ENCODE results near the gene LEMD3.

LEMD3 gene

DNA sequence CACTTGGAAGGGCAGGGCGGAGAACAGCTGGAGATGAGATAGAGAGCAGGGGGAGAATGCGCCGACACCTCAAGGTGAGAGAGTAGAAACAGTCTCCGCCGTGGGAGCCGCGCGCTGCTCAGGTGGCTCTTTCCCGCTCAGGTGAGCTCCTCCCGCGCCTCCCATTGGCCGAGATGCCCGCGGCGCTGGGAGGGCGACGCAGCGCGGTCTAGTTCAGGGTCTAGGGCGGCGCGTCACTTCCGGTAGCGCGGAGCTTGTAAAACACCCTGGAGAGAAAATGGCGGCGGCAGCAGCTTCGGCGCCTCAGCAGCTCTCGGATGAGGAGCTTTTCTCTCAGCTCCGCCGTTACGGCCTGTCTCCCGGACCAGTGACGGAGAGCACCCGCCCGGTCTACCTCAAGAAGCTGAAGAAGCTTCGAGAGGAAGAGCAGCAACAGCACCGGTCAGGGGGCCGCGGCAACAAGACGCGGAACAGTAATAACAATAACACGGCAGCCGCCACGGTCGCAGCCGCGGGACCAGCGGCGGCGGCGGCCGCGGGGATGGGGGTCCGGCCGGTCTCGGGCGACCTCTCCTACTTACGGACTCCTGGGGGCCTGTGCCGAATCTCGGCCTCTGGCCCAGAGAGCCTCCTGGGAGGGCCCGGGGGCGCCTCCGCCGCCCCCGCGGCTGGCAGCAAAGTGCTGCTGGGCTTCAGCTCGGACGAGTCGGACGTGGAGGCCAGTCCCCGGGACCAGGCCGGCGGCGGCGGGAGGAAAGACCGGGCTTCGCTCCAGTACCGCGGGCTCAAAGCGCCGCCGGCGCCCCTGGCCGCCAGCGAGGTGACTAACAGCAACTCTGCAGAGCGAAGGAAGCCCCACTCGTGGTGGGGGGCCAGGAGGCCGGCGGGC lies at the start of gene LEMD3:
TSS of gene LEMD3 (plus strand) at position 264 of the 889 bp plus-strand sequence. CDS start at position 278, 14 bp downstream.
- DNase-seq (ENCODE audit: low read depth): peak; percentile 91

DNA sequence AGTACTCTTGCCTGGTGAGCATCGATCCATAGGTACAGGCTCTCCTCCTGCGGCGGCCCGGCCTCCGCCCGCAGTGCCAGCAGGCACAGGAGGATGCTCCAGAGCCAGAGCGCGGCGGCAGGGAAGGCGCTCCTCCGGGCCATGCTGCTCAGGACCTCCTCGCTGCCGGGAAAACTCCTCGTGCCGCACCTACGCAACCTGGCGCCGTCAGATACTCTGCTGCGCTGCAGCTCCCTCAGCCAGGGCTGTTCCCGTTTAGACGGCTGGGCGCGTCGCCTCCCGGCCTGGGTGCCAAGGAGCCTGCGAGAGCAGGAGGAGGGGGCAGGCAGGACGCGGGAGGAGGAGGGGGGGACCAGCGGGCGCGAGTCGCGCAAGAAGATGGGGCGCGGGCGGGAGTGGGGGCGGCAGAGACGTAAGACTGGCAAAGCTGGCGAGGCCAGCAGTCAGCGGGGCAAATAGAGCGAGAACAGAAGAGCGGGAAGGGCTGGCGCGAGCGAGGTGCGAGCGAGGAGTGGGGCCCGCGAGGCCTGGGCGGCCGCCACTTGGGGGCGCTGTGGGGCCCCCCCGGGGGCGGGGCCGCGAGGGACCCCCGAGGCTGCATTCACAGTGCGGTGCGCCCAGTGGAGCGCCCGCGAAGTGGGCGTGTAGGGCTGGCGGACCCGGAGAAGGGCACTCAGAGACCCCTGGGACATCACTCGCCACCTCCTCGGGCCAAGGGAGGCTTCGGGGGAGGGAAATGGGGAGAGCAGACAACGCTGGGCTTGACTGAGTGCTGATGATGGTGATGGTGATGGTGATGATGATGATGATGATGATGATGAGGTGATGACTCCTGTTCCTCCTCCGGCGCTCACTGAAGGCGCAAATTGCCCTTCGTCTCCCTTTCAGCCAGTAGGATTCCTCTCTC lies 48.1 kb upstream of the LEMD3 start, which contains the start of gene WIF1:
TSS of gene WIF1 (minus strand) at position 257 of the 907 bp plus-strand sequence. CDS start at position 143, 114 bp downstream.
- DNase-seq (ENCODE audit: low read depth): no peak

DNA sequence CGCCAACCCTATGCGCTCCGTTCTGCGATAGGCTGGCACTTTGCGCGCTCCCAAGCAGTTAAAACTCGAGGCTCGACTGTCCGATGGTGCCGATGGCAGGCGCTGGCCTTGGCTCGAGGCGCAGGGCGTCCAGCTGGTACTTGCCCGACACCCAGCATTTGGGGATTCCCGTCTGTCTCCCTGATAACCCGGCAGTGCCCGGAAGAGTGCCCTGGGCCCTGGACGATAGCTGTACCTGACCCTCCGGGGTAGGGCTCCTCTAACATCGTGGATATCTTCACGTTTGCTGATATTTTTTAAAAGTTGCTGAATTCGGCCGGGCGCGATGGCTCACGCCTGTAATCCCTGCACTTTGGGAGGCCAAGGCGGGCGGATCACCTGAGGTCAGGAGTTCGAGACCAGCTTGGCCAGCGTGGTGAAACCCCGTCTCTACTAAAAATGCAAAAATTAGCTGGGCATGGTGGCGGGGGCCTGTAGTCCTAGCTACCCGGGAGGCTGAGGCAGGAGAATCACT lies 47.4 kb upstream of the LEMD3 start:
- no peak for DNase-seq (ENCODE audit: low read depth)

DNA sequence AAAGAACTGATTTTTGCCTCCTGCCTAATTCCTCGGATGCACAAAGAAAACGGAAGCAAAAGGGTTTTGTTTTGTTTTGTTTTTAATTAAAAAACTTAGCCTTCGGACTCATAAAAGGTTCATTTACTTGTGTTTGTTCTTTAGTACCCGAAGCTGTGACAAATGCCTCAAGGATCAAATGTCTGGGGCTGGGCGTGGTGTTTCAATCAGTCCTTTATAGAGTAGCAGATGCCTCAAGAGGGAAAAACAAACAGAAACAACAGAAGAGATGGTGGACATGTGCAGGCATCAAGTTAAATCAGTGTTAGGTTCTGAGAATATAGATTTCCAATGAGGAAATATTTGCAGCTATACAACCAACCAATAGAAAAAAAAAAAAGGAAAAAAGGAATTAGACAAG lies 46.7 kb upstream of the LEMD3 start:
- DNase-seq (ENCODE audit: low read depth): no peak

DNA sequence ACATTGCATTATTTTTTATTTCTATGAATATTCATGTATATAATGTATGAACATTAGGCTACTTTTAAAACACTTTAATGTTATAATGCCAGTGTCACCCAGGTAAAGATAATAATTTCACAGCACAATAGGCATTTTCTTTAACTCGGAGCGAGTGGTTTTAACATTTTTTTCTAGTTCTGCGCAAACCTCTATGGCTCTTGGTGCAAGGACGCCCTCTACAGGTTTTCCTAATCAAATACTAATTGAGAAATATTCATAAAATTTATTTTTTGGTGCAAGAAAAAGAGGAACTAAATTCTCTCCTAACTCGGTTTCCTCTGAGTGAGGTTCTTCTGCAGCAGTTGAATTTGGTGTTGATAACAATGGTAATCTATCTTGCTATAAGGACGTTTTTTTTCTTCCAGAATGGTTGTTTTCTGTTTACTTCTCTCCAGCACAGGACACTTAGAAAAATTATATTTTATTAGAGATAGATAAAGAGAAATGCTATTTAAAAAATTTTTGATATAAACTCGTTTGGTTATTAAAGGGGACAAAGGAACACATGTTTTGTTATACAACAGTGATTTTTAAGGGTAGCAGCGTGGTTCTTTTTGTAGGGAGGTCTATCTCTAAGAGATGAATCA lies 45.8 kb upstream of the LEMD3 start:
- DNase-seq (ENCODE audit: low read depth): no peak

DNA sequence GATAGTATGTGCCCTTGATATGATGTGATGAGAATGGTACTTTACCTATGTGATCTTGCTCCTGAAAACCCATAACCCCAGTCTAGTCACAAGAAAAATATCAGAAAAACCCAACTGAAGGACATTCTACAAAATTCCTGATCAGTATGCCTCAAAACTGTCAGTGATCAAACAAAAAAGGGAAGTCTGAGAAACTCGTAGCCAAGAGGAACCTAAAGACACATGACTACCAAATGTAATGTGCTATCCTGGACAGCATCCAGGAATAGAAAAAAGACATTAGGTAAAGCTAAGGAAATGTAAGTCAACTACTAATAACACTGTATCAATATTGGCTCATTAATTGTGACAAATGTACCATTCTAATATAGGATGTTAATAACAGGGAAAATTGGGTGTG lies 44.1 kb upstream of the LEMD3 start:
- no peak for DNase-seq (ENCODE audit: low read depth)

DNA sequence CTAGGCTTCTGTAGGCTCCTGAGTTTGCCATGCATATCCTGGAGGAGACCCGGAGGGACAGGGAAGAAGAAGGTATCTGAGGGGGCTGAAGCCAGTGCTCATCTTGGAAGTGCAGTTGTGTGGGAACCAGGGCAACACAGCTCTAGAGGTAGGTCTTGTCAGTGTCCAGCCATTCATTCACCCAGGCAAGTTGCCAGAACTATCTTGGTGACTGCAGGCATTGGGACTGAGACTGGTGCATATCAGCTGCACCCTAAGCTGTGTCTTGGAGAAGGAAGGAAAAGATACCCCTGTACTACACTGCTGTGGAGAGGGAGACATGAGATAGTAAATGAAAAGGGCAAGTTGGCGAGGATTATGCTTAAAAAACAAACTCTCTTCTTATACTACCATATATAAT lies 43.4 kb upstream of the LEMD3 start:
- DNase-seq (ENCODE audit: low read depth): no peak

DNA sequence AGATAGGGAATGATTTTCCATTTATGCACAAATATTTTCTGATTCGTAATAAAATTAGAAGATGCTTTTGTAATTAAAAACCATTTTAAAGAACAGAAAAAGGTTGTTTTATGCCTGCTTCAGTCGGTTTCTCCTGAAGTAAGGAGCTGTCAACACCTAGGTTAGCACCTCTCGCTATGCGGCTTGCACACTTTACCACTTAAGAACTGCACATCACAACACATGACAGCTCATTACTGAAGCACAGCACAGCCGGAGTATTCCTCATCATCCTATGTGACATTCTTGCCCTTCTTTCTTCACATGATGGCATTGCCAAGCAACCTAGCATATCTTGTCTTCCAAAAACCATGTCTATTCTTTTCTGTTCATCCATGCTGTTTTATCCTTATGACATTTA lies 42.9 kb upstream of the LEMD3 start:
- no peak for DNase-seq (ENCODE audit: low read depth)

DNA sequence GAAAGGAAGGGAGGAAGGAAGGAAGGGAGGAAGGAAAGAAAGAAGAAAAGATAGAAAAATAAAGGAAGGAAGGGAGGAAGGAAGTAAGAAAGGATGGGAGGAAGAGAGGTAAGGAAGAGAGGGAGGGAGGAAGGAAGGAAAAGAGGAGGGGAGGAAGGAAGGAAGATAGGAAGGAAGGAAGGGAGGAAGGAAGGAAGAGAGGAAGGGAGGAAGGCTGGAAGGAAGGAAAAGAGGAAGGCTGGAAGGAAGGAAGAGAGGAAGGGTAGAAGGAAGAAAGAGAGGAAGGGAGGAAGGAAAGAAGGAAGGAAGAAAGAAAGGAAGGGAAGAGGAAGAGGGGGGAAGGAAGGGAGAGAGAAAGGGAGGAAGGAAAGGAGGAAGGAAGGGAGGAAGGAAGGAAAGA lies 35.5 kb upstream of the LEMD3 start:
- DNase-seq (ENCODE audit: low read depth): no peak

DNA sequence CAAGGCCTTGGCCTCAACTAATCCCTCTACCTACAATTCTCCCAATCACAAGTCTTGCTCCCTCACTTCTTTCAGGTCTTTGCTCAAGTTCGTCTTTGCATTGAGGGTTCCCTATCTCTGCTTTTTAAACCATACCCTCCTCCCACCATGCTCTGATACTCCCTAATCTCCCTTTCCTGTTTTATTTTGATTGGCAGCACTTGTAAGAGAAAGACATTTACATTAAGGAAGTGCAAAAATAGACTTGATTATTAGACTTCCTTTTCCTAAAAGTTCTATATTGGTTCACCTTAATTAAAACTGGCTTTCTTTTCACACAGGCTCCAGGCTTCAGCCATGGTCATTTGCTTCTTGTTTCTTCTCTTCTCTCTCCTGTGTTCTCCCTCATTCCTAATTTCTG lies 30.0 kb upstream of the LEMD3 start:
- DNase-seq (ENCODE audit: low read depth): no peak

DNA sequence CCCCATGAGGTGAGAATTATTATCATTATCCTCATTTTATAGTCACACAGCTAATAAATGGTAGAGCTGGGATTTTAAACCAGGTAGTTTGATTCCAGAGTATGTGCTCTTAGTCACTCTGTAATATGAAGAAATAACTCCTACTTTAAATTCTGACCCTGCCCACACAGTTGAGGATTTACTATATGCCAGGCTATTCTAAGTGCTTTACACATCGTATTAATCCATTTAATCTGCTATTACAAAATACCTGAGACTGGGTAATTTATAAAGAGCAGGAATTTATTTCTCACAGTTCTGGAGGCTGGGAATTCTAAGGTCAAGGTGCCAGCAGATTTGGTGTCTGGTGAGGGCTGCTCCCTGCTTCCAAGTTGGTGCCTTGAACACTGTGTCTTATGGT lies 28.6 kb upstream of the LEMD3 start:
- DNase-seq (ENCODE audit: low read depth): no peak

DNA sequence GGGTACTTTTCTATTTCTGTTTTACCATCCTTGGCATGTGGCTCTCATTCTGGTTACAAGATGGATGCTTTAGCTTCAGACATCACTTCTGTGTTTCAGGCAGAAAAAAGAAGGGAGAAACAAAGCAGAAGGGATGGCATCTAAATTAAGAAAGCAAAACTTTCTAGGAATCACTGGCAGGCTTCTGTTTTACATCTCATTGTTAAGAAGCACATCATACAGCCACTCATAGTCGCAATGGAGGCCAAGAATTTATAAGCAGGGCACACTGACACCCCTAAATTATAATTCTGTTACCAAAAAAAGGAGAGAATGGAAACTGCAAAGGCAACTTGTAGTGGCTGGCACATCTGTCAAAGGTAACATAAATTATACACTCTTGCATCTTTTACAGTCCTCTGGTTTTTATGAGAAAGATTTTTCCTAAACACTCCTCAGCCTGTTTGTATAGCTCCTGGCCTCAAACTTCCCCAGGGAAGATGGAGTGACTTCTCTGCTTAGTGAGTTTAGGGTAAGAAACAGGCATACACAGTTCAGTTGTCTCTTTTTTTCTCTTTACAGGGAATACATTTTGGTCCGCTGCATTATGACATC lies 22.0 kb upstream of the LEMD3 start:
- no peak for DNase-seq (ENCODE audit: low read depth)

DNA sequence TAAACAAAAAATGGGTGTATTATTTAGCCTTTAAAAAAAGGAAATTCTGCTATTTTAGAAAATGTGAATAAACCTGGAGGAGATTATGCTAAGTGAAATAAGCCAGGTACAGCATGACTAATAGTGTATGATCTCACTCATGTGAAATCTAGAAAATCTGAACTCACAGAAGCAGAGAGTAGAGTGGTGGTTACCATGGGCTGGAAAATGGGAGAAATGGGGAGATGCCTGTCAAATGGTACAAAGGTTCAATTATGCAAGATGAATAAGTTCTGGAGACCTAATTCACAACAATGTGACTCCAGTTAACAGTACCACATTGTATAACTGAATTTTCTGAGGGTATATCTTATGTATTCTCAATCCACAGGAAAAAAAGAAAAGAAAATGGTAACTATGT lies 17.4 kb upstream of the LEMD3 start:
- DNase-seq (ENCODE audit: low read depth): no peak

DNA sequence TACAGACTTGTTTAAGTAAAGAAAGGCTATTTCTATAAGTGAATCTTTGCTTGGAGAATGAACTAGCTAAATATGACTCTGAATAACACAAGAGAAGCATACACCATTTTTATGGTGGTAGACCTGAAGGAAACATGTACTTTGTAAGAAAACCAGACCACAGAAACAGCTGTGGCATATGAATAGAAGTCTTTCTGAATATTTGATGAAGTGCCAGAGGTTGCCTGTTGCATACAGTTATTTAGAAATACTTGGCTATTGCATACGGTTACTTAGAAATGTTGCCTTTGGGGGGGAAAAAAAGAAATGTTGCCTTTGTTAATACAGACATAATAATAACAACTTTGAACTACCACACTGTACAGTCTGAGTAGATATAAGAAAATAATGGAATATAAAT lies 16.8 kb upstream of the LEMD3 start:
- DNase-seq (ENCODE audit: low read depth): no peak

DNA sequence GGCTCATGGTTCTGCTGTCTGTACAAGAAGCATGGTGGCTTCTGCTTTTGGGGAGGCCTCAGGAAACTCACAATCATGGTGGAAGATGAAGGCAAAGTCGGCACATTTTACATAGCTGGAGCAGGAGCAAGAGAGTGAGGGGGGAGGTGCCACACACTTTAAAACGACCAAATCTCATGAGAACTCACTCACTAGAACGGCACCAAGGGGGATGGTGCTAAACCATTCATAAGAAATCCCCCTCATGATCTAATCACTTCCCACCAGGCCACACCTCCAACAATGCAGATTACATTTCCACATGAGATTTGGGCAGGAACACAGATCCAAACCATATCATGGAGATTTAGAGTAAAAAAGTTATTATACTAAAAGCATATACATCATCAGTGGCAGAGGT lies 13.6 kb upstream of the LEMD3 start:
- no peak for DNase-seq (ENCODE audit: low read depth)

DNA sequence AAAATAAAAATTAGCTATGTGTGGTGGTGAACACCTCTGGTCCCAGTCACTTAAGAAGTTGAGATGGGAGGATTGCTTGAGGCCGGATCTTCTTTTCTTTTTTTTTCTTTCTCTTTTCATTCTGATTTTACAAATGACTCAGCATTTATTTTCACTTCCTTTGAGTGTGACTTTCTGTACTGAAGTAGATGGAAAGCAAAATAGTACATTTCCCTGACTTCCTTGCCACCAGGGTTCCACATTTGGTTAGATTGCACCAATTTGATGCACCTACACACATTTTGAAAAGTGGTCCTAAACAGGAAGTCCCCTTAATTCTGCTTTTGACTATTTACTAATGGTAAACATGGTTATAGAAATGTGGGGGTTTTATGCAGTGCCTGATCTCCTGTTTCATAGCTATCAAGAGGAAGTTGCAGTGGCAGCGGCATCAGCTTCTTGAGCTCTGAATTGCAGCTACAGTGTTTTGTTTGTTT lies 13.0 kb upstream of the LEMD3 start:
- DNase-seq (ENCODE audit: low read depth): no peak

DNA sequence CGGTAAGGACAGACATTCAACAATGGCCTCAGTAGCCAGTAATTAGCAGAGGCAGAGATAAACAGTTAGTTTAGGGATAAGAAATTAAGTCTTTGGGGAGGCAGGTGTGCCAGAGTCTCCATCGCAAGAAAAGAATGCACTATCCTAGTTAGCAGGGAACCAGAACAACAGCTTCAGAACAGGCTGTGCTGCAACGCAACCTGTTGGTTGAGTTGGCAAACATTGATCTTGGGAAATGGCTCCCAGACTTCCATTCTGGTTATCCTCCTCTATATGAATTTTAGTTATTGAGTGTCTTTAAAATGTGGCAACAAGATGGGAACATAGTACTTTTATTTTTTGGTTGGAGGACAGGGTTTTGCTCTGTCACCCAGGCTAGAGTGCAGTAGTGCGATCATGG lies 12.3 kb upstream of the LEMD3 start:
- DNase-seq (ENCODE audit: low read depth): no peak

DNA sequence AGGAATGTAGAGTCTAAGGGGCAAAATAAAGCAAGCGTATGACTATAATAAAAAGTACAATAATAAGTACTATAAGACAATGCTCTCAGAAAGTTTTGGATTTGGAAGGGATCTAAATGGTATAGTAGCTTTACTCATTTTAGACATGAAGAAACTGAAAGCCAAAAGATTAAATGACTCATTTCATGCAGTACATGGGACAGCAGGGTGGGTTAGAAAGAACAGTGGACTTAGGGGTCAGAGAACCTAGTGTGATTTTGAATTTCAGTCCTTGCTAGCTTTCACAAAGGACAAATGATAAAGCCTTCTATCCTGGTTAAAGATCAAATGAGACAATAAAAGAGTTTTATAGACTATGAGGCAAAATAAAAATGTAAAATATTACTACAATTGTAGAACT lies 6.8 kb upstream of the LEMD3 start:
- no peak for DNase-seq (ENCODE audit: low read depth)

DNA sequence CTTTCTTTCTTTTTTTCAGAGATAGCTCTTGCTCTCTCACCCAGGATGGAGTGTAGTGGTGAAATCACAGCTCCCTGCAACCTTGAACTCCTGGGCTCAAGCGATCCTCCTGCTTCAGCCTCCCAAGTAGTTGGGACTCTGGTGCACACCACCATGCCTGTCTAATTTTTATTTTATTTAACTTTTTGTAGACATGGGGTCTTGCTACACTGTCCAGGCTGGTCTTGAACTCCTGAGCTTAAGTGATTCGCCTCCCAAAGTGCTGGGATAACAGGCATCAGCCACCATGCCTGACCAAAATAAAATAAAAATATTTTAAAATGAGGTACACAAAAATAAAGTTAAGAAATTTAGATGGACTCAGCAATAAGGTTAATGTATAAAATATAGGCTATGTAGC lies 5.1 kb upstream of the LEMD3 start:
- DNase-seq (ENCODE audit: low read depth): no peak

DNA sequence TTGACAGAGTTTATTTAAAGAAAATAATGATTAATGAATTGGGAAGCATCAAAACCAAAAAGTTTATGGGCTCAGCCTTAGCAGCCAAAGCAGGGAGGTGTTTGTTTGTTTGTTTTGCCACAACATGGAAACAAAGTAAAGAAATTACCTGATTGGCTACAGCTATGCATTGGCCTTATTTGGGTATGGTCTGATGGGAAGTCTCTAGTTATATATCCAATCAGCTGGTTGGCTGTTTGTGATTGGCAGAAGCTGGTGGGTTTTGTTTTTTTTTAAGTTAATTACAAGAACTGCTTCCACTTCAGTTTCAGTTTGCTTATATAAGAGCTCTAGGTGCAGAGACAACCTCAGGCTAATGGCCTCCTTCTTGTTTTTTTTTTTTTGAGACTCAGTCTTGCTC lies 4.6 kb upstream of the LEMD3 start:
- DNase-seq (ENCODE audit: low read depth): no peak

DNA sequence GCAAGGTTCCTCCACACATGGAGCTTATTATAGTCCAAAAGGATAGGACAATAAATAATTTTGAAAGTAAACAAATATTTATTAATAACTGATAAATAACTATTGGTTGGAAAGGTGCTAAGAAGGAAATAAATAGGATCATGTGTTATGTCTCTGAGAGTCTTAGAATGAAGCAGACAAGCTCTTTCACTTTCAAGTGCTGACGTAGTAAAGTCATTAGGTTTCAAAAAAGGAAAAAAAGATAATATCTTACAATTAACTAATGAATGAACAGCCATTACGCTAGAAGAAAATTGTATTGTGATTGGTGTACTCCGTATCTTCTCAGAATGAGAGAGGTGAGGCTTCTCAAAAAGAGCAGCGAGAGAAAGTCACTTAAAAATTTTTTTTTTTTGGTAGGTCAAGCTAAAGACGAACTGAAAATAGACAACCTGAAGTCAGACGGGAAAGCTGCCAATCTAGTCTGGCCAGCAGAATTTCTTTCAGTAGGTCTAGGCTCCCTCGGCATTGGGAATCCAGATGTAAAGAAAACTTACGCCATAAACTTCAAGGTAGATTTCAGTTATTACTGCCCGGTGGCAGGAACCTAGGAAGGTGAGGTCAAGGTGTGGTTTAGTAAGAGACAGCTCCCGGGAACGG lies 583 bp upstream of the LEMD3 start:
- DNase-seq (ENCODE audit: low read depth): no peak
